Measurements from ENCODE around the gene PDXP.

PDXP gene

DNA sequence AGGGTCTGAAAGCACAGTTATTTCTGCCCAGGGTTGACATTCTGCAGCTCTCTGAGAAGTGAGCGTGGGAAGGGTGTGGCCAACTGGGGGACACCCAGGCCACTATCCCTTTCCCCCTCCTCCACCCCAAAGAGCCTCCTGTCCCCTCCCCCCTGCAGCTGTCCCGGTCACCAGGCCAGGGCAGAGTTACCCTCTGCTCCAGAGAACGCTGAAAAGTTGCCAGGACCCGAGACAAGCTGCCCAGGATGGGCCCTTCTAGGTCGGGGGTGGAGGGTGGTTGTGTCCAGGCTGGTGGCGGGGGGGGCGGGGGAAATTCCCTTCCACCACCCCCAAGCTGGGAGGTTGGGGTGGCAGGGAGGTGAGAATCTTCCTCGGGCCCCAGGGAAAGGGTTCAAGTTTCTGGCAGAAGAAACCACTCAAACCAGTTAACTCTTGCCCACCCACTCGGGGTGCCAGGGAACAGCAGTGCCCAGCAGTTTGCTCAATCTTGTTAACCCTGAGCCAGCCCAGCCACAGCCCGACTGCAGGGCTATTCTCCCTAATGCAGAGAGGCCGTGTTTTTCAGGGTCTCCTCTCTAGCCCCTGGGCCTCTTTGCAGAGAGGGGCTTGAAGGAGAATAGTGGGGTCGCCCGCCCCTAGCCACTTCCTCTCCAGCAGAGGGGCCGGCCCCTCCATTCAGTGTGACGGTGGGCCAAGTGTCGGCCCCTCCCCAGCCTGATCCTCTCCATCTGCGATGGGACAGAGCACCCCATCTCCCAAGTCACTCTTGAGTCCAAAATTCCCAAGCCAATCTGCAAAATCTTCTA lies 17.6 kb downstream of the PDXP start:
- DNase-seq (ENCODE audit: insufficient read length, low spot score) (no peak), FAIRE-seq (no peak)
- TF ChIP-seq, protein P1, sequence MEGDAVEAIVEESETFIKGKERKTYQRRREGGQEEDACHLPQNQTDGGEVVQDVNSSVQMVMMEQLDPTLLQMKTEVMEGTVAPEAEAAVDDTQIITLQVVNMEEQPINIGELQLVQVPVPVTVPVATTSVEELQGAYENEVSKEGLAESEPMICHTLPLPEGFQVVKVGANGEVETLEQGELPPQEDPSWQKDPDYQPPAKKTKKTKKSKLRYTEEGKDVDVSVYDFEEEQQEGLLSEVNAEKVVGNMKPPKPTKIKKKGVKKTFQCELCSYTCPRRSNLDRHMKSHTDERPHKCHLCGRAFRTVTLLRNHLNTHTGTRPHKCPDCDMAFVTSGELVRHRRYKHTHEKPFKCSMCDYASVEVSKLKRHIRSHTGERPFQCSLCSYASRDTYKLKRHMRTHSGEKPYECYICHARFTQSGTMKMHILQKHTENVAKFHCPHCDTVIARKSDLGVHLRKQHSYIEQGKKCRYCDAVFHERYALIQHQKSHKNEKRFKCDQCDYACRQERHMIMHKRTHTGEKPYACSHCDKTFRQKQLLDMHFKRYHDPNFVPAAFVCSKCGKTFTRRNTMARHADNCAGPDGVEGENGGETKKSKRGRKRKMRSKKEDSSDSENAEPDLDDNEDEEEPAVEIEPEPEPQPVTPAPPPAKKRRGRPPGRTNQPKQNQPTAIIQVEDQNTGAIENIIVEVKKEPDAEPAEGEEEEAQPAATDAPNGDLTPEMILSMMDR (IDR thresholded peaks at IDR 0.05; ENCODE audit: insufficient read depth, missing control alignments), result no peak

DNA sequence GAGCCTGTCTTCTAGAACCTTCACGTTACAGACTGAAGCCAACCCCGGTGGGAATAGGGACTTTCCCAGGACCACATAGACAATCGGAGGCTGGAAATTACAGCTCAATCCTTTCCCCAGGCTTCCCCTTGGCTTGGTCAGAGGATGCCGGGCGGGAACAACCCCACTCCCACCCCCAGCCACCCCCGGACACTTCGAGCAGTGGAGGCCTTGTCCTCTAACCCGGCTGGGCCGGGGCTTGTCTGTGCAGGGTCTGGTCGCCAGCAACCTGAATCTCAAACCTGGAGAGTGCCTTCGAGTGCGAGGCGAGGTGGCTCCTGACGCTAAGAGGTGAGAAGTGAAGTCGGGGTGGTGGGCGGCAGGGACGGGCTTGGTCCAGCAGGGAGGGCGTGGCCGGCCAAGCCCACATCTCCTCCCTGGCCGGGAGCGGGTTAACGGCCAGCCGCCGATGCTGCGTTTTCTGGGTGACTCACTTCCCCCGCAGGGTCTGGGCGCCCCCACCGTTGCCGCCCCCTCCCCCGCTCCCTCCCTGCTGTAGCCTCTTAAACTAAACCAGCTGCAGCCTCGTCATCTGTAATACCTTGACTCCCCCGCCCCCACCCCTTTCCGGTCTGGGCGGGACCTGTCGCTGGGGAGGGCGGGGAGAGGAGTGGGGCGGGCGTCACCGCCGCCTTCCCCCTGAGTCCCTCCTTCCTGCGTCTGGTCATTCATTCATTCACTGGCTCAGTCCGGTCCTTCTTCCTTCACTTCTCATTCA lies 18.4 kb downstream of the PDXP start:
- TF ChIP-seq, protein P1 (IDR thresholded peaks at IDR 0.05; ENCODE audit: insufficient read depth, missing control alignments), result no peak
- FAIRE-seq, result no peak
- no peak for DNase-seq (ENCODE audit: insufficient read length, low spot score)

DNA sequence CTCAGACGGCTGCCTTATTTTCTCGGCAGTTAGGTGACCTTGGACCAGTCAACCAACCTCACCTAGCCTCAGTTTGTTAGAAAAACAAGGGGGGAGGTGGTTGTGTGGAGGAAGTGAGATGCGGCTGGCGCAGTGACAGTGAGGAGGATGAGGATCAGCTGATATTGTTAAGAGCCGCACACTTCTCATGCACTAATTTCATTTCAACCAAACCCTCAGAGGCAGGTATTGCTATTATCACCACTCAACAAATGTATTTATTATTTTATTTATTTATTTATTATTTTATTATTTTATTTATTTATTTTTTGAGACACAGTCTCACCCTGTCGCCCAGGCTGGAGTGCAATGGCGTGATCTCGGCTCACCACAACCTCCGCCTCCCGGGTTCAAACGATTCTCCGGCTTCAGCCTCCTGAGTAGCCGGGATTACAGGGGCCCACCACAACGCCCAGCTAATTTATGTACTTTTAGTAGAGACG lies 19.0 kb downstream of the PDXP start:
- no peak for FAIRE-seq
- TF ChIP-seq, protein P1 (IDR thresholded peaks at IDR 0.05; ENCODE audit: insufficient read depth, missing control alignments), result no peak
- no peak for DNase-seq (ENCODE audit: insufficient read length, low spot score)

DNA sequence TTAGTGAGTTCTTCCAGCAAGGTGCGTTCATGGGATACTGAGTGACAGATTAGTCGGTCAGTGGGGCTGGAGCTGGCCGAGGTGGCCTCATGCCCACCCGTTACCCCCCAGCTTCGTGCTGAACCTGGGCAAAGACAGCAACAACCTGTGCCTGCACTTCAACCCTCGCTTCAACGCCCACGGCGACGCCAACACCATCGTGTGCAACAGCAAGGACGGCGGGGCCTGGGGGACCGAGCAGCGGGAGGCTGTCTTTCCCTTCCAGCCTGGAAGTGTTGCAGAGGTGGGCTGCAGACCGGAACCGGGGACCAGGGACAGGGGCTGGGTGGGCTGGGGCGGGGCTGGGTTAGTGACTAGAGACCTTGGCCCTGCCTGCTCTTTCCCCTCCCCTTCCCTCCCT lies 19.8 kb downstream of the PDXP start:
- FAIRE-seq (no peak), DNase-seq (ENCODE audit: insufficient read length, low spot score) (no peak)
- TF ChIP-seq, protein P1 (IDR thresholded peaks at IDR 0.05; ENCODE audit: insufficient read depth, missing control alignments), result no peak

DNA sequence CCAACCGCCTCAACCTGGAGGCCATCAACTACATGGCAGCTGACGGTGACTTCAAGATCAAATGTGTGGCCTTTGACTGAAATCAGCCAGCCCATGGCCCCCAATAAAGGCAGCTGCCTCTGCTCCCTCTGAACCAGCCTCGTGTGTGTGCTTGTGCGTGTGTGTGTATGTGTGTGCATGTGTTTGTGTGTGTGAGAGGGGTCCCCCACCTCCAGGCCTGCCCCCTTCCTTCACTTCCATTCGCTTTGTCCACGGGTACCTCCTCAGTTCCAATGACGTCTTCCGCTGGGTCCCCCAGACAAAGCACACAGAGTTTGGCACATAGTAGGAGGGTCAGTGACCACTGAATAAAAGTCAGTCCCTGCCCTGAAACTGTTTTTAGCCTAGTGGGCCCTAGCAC lies 21.1 kb downstream of the PDXP start:
- DNase-seq (ENCODE audit: insufficient read length, low spot score) (no peak), FAIRE-seq (no peak)
- TF ChIP-seq, protein P1 (IDR thresholded peaks at IDR 0.05; ENCODE audit: insufficient read depth, missing control alignments), result no peak

DNA sequence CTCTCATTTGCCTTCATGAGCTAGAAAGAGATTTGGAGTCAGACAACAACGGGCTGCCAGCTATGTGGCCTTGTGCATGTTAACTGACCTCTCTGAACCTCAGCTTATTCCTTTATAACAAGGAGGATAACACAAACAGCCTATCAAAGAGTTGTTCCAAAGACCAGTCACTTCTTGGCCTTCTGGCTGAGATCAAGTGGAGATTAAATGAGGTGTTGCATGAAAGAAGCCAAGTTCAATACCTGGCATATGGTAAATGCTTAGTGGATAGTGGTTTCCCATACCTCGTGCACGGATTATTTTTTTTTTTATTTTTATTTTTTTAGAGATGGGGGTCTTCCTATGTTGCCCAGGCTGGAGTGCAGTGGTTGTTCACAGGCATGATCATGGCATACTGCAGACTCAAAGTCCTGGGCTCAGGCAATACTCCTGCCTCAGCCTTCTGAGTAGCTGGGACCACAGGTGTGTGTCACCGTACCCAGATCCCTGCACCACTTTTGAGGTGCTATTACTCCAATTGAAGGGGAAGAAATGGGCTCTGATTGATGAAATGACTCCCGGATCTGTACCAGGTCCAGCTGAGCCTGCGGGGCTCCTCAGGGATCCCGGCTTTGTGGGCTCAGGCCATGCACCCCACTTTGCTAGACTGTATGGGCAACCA lies 21.8 kb downstream of the PDXP start:
- DNase-seq (ENCODE audit: insufficient read length, low spot score) (no peak), FAIRE-seq (no peak)
- TF ChIP-seq, protein P1 (IDR thresholded peaks at IDR 0.05; ENCODE audit: insufficient read depth, missing control alignments), result no peak

All from D721Med (cell line).